CD8-positive, alpha-beta memory T cell (primary cell): ENCODE data around the gene SEZ6L2. TPM values are rescaled to one million over a fixed set of nuclear protein-coding genes. Genes with fewer than 3 reads are reported as not detected.
"Not testable (repeated sequence)": the region's sequence is repeated elsewhere in the genome, so short reads cannot be mapped to it uniquely, and the experiment has no call there.

Experiments
- CTCF ChIA-PET: fragments of 350-600 bp; sonication (Branson Sonifier 250); formaldehyde crosslinking; loops from one replicate; lab custom pipeline; 2021; ENCODE audit warnings: antibody characterized with exemption; lab: Charles Lee
- POLR2A ChIA-PET: fragments of 350-600 bp; sonication (Branson Sonifier 250); formaldehyde crosslinking; loops from one replicate; lab custom pipeline; 2021; ENCODE audit warnings: antibody characterized with exemption; lab: Charles Lee
- DNase-seq, 5 donors: peaks; one replicate each; pipeline versions ENCODE4 v3.0.0 to v3.0.0-alpha.2; 2020 to 2022; ENCODE audit warnings: mixed read lengths in 1 of 5
- H3K27ac ChIP-seq: one replicate; pipeline ENCODE4 v1.7.0; 2013; ENCODE audit warnings: low read depth, mild to moderate bottlenecking, low read length, moderate library complexity
- H3K27me3 ChIP-seq: 2 replicates; pipeline ENCODE4 v1.7.0; 2013; ENCODE audit warnings: low read length, mild to moderate bottlenecking; ENCODE audit not compliant: insufficient read depth, poor library complexity, severe bottlenecking
- H3K36me3 ChIP-seq: 2 replicates; pipeline ENCODE4 v1.7.0; 2013; ENCODE audit warnings: mild to moderate bottlenecking, low read length, moderate library complexity; ENCODE audit not compliant: insufficient read depth
- H3K4me1 ChIP-seq: 2 replicates; pipeline ENCODE4 v1.7.0; 2013; ENCODE audit warnings: mild to moderate bottlenecking, low read length, moderate library complexity; ENCODE audit not compliant: insufficient read depth
- H3K4me3 ChIP-seq: 2 replicates; pipeline ENCODE4 v1.7.0; 2013; ENCODE audit warnings: mild to moderate bottlenecking, low read length
- H3K9me3 ChIP-seq: 2 replicates; pipeline ENCODE4 v1.7.0; 2013; ENCODE audit warnings: mild to moderate bottlenecking, low read length
- H3K27ac Mint-ChIP-seq, 8 donors: one replicate each; pipeline ENCODE4 v1.8.0; 2020 to 2021; ENCODE audit warnings: mixed read lengths in 8 of 8, mild to moderate bottlenecking in 6 of 8, inconsistent platforms in 3 of 8, moderate library complexity in 3 of 8
- H3K27me3 Mint-ChIP-seq, 2 donors: one replicate each; pipeline ENCODE4 v1.8.0; 2020 to 2021; ENCODE audit warnings: mixed read lengths in 2 of 2, mild to moderate bottlenecking in 1 of 2, moderate library complexity in 1 of 2
- H3K36me3 Mint-ChIP-seq, 3 donors: one replicate each; pipeline ENCODE4 v1.8.0; 2020 to 2021; ENCODE audit warnings: mixed read lengths in 3 of 3, inconsistent platforms in 1 of 3, mild to moderate bottlenecking in 1 of 3
- H3K4me1 Mint-ChIP-seq, 3 donors: one replicate each; pipeline ENCODE4 v1.8.0; 2020 to 2021; ENCODE audit warnings: mixed read lengths in 3 of 3, inconsistent platforms in 1 of 3, mild to moderate bottlenecking in 1 of 3
- H3K4me3 Mint-ChIP-seq, 7 donors: one replicate each; pipeline ENCODE4 v1.8.0; 2020 to 2021; ENCODE audit warnings: mixed read lengths in 7 of 7, mild to moderate bottlenecking in 6 of 7, moderate library complexity in 4 of 7, inconsistent platforms in 2 of 7
- H3K9me3 Mint-ChIP-seq, 5 donors: one replicate each; pipeline ENCODE4 v1.8.0; 2020 to 2022; ENCODE audit warnings: mixed read lengths in 5 of 5, mild to moderate bottlenecking in 3 of 5, moderate library complexity in 2 of 5, inconsistent platforms in 1 of 5
- polyA plus RNA-seq: library from polyadenylated mRNA; unstranded; fragments of 300-500 nt; fragmentation: Illumina TruSeq; gene quantifications from one replicate; pipeline ENCODE4 v1.2.3, GENCODE V29; 2021
- total RNA-seq, 2 experiments: library from RNA; stranded (reverse); gene quantifications; one replicate each; pipeline ENCODE4 v1.2.3, GENCODE V29; 2021

The SEZ6L2 gene
- total and polyA plus RNA-seq, 3 experiments from 2014 or later = 0.07 to 0.15 TPM; not detected in 1

DNA sequence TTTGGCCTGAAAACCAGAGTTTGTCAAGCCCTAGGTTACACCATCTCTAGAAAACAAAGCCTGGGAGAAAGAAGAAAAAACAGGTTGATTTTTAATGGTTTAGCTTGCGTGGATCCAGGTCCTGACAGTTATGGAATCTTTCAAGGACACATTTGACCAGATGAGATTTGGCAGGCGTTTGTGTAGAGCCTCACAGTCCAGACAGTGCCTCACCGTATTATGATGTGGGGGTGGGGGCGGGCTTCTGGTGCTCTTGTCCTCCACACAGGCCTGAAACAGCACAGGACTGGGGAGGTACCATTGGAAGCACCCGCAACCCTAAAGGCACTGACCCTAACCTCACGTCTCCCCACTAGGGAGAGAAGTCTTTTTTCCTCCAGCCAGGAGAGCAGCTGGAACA, 59.5 kb downstream of the SEZ6L2 start:
- no peak overlapping the region for H3K4me3 Mint-ChIP-seq
- H3K4me1 Mint-ChIP-seq = no peaks in the 10 kb centered on the region
- H3K4me1 ChIP-seq = no peaks in the 10 kb centered on the region
- ChIA-PET CTCF (interaction anchor here (2.2 kb wide), 1 partner anchor 8 kb away, joined by 15 read pairs; no protein-coding TSS in a partner anchor), POLR2A (interaction anchor here (0.7 kb wide), 1 partner anchor 12 kb away, joined by 6 read pairs; no protein-coding TSS in a partner anchor)
- H3K36me3 Mint-ChIP-seq = peaks cover 4 to 89% (median 11%) of the 10 kb centered on the region in 3 donors
- no peak overlapping the region for H3K27ac ChIP-seq
- no peak overlapping the region for H3K4me3 ChIP-seq
- H3K9me3 ChIP-seq = no peaks in the 10 kb centered on the region
- H3K36me3 ChIP-seq = peaks cover 41% of the 10 kb centered on the region
- DNase-seq = no peak
- no peaks in the 10 kb centered on the region for H3K27me3 Mint-ChIP-seq
- H3K27ac Mint-ChIP-seq = peak overlapping the region in 1 of 8 donors; percentile 36
- H3K9me3 Mint-ChIP-seq = no peaks in the 10 kb centered on the region
- no peaks in the 10 kb centered on the region for H3K27me3 ChIP-seq

DNA sequence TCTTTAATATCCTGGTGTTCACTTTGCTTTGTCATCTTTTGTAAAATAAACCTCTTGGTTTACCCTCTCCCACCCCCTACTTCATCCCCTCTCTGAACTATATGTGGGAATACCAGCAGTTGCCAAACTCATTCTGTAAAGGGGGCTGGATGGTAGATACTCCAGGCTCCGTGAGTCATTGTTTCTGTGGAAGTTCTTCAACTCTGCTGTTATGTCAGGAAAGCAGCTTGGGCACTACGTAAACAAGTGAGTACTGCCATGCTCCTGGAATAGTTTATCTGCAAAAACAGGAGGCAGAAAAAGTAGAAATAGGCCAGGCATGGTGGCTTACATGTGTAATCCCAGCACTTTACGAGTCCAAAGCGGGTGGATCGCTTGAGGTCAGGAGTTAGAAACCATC, 61.5 kb downstream of the SEZ6L2 start:
- H3K27me3 Mint-ChIP-seq = no peaks in the 10 kb centered on the region
- no peak for DNase-seq
- Histone ChIP-seq H3K36me3 (peaks cover 52% of the 10 kb centered on the region), H3K9me3 (no peaks in the 10 kb centered on the region), H3K4me3 (no peak overlapping the region), H3K27me3 (no peaks in the 10 kb centered on the region), H3K4me1 (no peaks in the 10 kb centered on the region), H3K27ac (no peak overlapping the region)
- H3K27ac Mint-ChIP-seq = peak overlapping the region in 1 of 8 donors; percentile 5
- ChIA-PET POLR2A (interaction anchor here (1.6 kb wide), 1 partner anchor 10 kb away, joined by 8 read pairs; no protein-coding TSS in a partner anchor), CTCF (interaction anchor here (1.3 to 2.2 kb wide), 2 partner anchors 10 to 15 kb away, joined by 3 to 15 read pairs; no protein-coding TSS in a partner anchor)
- no peaks in the 10 kb centered on the region for H3K9me3 Mint-ChIP-seq
- H3K4me1 Mint-ChIP-seq = no peaks in the 10 kb centered on the region
- H3K4me3 Mint-ChIP-seq = no peak overlapping the region
- H3K36me3 Mint-ChIP-seq = peaks cover 4 to 90% (median 9%) of the 10 kb centered on the region in 3 donors

- Histone ChIP-seq H3K36me3 (peaks cover 46% of the 10 kb centered on the region), H3K27ac (no peak overlapping the region), H3K4me1 (no peaks in the 10 kb centered on the region), H3K27me3 (no peaks in the 10 kb centered on the region), H3K9me3 (no peaks in the 10 kb centered on the region), H3K4me3 (no peak overlapping the region)
- Mint-ChIP-seq H3K4me3 (no peak overlapping the region), H3K27me3 (no peaks in the 10 kb centered on the region), H3K27ac (no peak overlapping the region), H3K4me1 (peaks cover 3 to 4% (median 3%) of the 10 kb centered on the region in 3 donors), H3K9me3 (no peaks in the 10 kb centered on the region), H3K36me3 (peaks cover 7 to 89% (median 12%) of the 10 kb centered on the region in 3 donors)
- ChIA-PET CTCF (interaction anchor here (0.5 to 1.7 kb wide), 2 partner anchors 12 to 14 kb away, joined by 4 to 5 read pairs; no protein-coding TSS in a partner anchor), POLR2A (interaction anchor here (0.7 kb wide), 1 partner anchor 37 kb away, joined by 7 read pairs; no protein-coding TSS in a partner anchor)
- no peak for DNase-seq
Measured at GRCh38 chr16:29836623-29837022, 62.7 kb downstream of the SEZ6L2 start.

DNA sequence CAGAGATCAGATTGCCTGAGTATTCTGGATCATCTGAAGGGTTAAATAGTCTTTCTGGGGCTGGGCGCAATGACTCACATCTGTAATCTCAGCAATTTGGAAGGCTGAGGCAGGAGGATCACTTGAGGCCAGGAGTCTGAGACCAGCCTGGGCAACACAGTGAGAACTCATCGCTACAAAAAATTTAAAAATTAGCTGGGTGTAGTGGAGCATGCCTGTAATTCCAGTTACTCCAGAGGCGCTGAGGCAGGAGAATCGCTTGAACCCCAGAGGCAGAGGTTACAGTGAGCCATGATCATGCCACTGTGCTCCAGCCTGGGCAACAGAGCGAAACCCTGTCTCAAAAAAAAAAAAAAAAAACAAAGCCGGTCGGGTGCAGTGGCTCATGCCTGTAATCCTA, 63.4 kb downstream of the SEZ6L2 start:
- Histone ChIP-seq H3K27me3 (no peaks in the 10 kb centered on the region), H3K27ac (no peak overlapping the region), H3K36me3 (peaks cover 40% of the 10 kb centered on the region), H3K4me1 (no peaks in the 10 kb centered on the region), H3K4me3 (no peak overlapping the region), H3K9me3 (no peaks in the 10 kb centered on the region)
- Mint-ChIP-seq H3K4me1 (peaks cover 4 to 6% (median 5%) of the 10 kb centered on the region in 3 donors), H3K9me3 (no peaks in the 10 kb centered on the region), H3K27me3 (no peaks in the 10 kb centered on the region), H3K4me3 (no peak overlapping the region), H3K36me3 (peaks cover 7 to 89% (median 10%) of the 10 kb centered on the region in 3 donors), H3K27ac (no peak overlapping the region)
- ChIA-PET CTCF (interaction anchor here (1.7 kb wide), 1 partner anchor 12 kb away, joined by 5 read pairs; no protein-coding TSS in a partner anchor), POLR2A (interaction anchor here (0.7 kb wide), 1 partner anchor 38 kb away, joined by 7 read pairs; no protein-coding TSS in a partner anchor)
- no peak for DNase-seq

DNA sequence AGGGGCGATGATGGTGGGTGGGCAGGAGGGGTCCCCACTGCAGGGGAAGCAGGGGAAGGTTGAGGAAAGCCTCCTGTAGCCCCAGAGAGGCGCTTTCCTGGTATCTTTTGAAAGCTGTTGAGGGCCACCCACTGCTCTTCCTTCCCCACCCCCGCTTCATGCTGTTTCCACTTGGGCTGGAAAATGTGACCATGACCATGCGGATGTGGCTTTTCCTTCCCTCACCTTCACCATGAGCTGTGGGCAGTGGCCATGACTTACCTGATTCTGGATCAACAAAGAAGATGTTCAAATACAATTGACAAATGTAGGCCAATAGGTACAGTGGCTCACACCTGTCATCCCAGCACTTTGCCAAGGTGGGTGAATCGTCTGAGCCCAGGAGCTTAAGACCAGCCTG, 65.3 kb downstream of the SEZ6L2 start:
- CTCF ChIA-PET = interaction anchor here (0.9 to 1.2 kb wide), 4 partner anchors 14 to 133 kb away, joined by 3 to 8 read pairs (median 4); partner anchors contain the start of gene PAGR1
- Histone ChIP-seq H3K4me3 (no peak overlapping the region), H3K27me3 (no peaks in the 10 kb centered on the region), H3K36me3 (peaks cover 50% of the 10 kb centered on the region), H3K27ac (no peak overlapping the region), H3K4me1 (peaks cover 17% of the 10 kb centered on the region), H3K9me3 (no peaks in the 10 kb centered on the region)
- POLR2A ChIA-PET = interaction anchor here (0.7 to 1.7 kb wide), 3 partner anchors 10 to 91 kb away, joined by 5 to 10 read pairs (median 8); no protein-coding TSS in a partner anchor
- no peak overlapping the region for H3K4me3 Mint-ChIP-seq
- no peaks in the 10 kb centered on the region for H3K27me3 Mint-ChIP-seq
- H3K36me3 Mint-ChIP-seq = peaks cover 7 to 86% (median 7%) of the 10 kb centered on the region in 3 donors
- H3K9me3 Mint-ChIP-seq = no peaks in the 10 kb centered on the region
- H3K27ac Mint-ChIP-seq = peak overlapping the region in 1 of 8 donors; percentile 26
- peaks cover 12 to 20% (median 14%) of the 10 kb centered on the region in 3 donors for H3K4me1 Mint-ChIP-seq
- DNase-seq = no peak

DNA sequence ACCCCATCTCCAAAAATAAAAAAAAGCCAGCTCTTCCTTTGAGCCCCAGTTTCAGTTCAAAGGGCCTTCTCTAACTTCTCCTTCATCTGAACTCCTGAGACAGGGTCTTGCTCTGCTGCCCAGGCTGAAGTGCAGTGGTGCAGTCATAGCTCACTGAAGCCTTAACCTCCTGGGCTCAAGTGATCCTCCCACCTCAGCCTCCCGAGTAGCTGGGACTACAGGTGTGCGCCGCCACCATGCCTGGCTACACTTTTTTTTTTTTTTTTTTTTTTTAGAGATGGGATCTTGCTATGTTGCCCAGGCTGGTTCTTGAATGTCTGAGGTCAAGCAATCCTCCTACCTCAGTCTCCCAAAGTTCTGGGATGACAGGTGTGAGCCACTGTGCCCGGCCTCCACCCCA, 66.1 kb downstream of the SEZ6L2 start:
- peak overlapping the region in 1 of 8 donors; percentile 47 for H3K27ac Mint-ChIP-seq
- not testable (repeated sequence) for H3K4me3 ChIP-seq
- CTCF ChIA-PET = interaction anchor here (0.9 to 1.7 kb wide), 4 partner anchors 15 to 132 kb away, joined by 3 to 10 read pairs (median 5); no protein-coding TSS in a partner anchor

DNA sequence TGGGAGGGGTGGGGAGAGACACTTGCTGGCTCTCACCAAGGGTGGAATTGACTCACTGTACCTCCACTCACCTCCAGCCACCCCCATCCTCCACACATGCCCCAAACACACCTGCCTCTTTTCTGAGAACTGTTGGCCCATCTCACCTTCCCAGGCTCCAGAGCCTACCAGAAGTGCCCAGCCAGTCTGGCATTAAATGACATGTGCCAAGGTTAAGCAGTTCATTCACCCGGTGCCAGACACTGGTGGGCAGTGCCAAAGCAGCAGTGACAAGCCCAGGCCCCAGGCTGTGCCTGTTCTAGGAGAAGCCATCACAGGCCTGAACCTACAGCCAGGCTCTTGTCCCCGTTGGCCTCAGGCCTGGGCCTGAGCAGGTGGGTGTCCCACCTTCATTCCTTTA, 67.9 kb downstream of the SEZ6L2 start:
- H3K27me3 Mint-ChIP-seq = no peaks in the 10 kb centered on the region
- DNase-seq = no peak
- Histone ChIP-seq H3K36me3 (peaks cover 33% of the 10 kb centered on the region), H3K4me1 (peaks cover 43% of the 10 kb centered on the region), H3K27me3 (no peaks in the 10 kb centered on the region), H3K27ac (no peak overlapping the region), H3K4me3 (no peak overlapping the region), H3K9me3 (no peaks in the 10 kb centered on the region)
- H3K9me3 Mint-ChIP-seq = no peaks in the 10 kb centered on the region
- CTCF ChIA-PET = interaction anchor here (1.0 kb wide), 1 partner anchor 16 kb away, joined by 3 read pairs; the partner anchor contains the start of gene PAGR1
- no peak overlapping the region for H3K4me3 Mint-ChIP-seq
- H3K36me3 Mint-ChIP-seq = peaks cover 7 to 64% (median 7%) of the 10 kb centered on the region in 3 donors
- peaks cover 23 to 39% (median 23%) of the 10 kb centered on the region in 3 donors for H3K4me1 Mint-ChIP-seq
- H3K27ac Mint-ChIP-seq = peak overlapping the region in 2 of 8 donors; percentile 8 to 69
- POLR2A ChIA-PET = interaction anchor here (0.9 kb wide), 1 partner anchor 11 kb away, joined by 3 read pairs; no protein-coding TSS in a partner anchor

More for the DNA sequence above, 66.1 kb downstream of the SEZ6L2 start:
- H3K27me3 Mint-ChIP-seq, H3K4me3 Mint-ChIP-seq, POLR2A ChIA-PET, H3K27me3 ChIP-seq, DNase-seq, H3K9me3 Mint-ChIP-seq, H3K9me3 ChIP-seq, H3K27ac ChIP-seq: not testable (repeated sequence)
- Histone ChIP-seq H3K4me1 (peaks cover 25% of the 10 kb centered on the region), H3K36me3 (peaks cover 50% of the 10 kb centered on the region)
- Mint-ChIP-seq H3K36me3 (peaks cover 7 to 78% (median 7%) of the 10 kb centered on the region in 3 donors), H3K4me1 (peaks cover 12 to 25% (median 14%) of the 10 kb centered on the region in 3 donors)

DNA sequence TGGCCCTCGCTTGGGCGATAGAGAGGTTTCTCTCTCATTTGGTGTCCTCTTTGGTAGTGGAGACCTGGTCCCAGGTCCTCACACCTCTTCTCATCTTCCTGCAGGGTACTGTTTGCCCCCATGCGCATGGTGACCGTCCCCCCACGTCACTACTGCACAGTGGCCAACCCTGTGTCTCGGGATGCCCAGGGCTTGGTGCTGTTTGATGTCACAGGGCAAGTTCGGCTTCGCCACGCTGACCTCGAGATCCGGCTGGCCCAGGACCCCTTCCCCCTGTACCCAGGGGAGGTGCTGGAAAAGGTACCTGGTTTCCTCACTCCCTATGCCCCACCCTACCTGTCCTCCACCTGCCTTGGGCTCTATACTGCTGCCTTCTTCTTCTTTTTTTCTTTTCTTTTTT, 68.6 kb downstream of the SEZ6L2 start:
- Histone ChIP-seq H3K27ac (no peak overlapping the region), H3K4me3 (no peak overlapping the region), H3K27me3 (no peaks in the 10 kb centered on the region), H3K36me3 (peaks cover 29% of the 10 kb centered on the region), H3K9me3 (no peaks in the 10 kb centered on the region), H3K4me1 (peaks cover 50% of the 10 kb centered on the region)
- Mint-ChIP-seq H3K9me3 (no peaks in the 10 kb centered on the region), H3K36me3 (peaks cover 6 to 57% (median 7%) of the 10 kb centered on the region in 3 donors), H3K27ac (peak overlapping the region in 2 of 8 donors; percentile 50 to 71), H3K4me1 (peaks cover 25 to 46% (median 29%) of the 10 kb centered on the region in 3 donors), H3K4me3 (no peak overlapping the region), H3K27me3 (no peaks in the 10 kb centered on the region)
- ChIA-PET POLR2A (no interaction called here), CTCF (no interaction called here)
- DNase-seq = no peak
